H1 (cell line): ENCODE data around the gene CCL7. TPM values are rescaled to one million over a fixed set of nuclear protein-coding genes. Genes with fewer than 3 reads are reported as not detected.

Experiments used
- BCL11A ChIP-seq, 2 experiments: IDR thresholded peaks; one replicate each; pipeline ENCODE4 v1.6.1; 2011; ENCODE audit warnings: low read depth in 2 of 2, low read length in 2 of 2, mild to moderate bottlenecking in 2 of 2
- CHD2 ChIP-seq: IDR thresholded peaks from 2 replicates; pipeline ENCODE4 v1.6.1; 2012; ENCODE audit warnings: low read length, improper control_type of control experiment
- FOSL1 ChIP-seq: IDR thresholded peaks from 2 replicates; pipeline ENCODE4 v1.6.1; 2011; ENCODE audit warnings: mild to moderate bottlenecking, low read depth, low read length, moderate library complexity; ENCODE audit not compliant: insufficient read depth
- GABPA ChIP-seq: IDR thresholded peaks from 2 replicates; pipeline ENCODE4 v1.6.1; 2011; ENCODE audit warnings: mild to moderate bottlenecking, low read length, moderate library complexity, borderline replicate concordance; ENCODE audit not compliant: insufficient read depth
- KDM4A ChIP-seq: IDR thresholded peaks from one replicate; pipeline ENCODE4 v1.7.1; 2012; ENCODE audit warnings: low read depth, mild to moderate bottlenecking, moderate library complexity, low read length, inconsistent platforms; ENCODE audit not compliant: severe bottlenecking
- PHF8 ChIP-seq: fragments of 200-600 bp; sonication (generic); conservative IDR thresholded peaks from 2 replicates; pipeline ENCODE4 v1.7.1; 2012; ENCODE audit warnings: low read depth, mild to moderate bottlenecking, inconsistent platforms, low read length, moderate library complexity
- POLR2A ChIP-seq, 2 experiments: IDR thresholded peaks; 1 replicate in 1 of 2; 2 replicates in 1 of 2; pipeline ENCODE4 v1.6.1; 2011; ENCODE audit warnings: low read depth in 2 of 2, low read length in 2 of 2, mild to moderate bottlenecking in 2 of 2; ENCODE audit errors: control extremely low read depth in 1 of 2
- SIN3A ChIP-seq, 2 experiments: IDR thresholded peaks in 1 of 2; conservative IDR thresholded peaks in 1 of 2; 2 replicates each; pipeline ENCODE4 v1.6.1; 2011 to 2012; ENCODE audit warnings: low read length in 2 of 2, improper control_type of control experiment in 1 of 2, low read depth in 1 of 2, mild to moderate bottlenecking in 1 of 2
- polyA plus RNA-seq, 7 experiments: library from polyadenylated mRNA; depleted of rRNA in 3 of 7; stranded (reverse) in 5 of 7; unstranded in 2 of 7; fragments of >200 nt in 5 of 7; fragments of 200-250 nt in 2 of 7; gene quantifications; 1 replicate in 5 of 7; 2 replicates in 1 of 7; 4 replicates in 1 of 7; pipeline versions ENCODE4 v1.2.1 to v1.2.3, GENCODE V29; 2011 to 2013; ENCODE audit warnings: missing spikeins in 2 of 7, mixed read lengths in 2 of 7
- total RNA-seq: library from RNA; stranded (reverse); fragmentation: NEBNext Ultra II Directional; extraction: Animal tissue kit (Norgen Biotek cat#: 25700); gene quantifications from 2 replicates; pipeline ENCODE4 v1.2.1, GENCODE V29; 2021

Gene CCL7
- total and polyA plus RNA-seq, 2 of the 8 experiments (the other 6 are each of a cell fraction or from before 2014, with no cell fraction given) = not detected

- TF ChIP-seq SIN3A (conservative IDR thresholded peaks at IDR 0.05 in 1 of 2, IDR thresholded peaks at IDR 0.05 in 1 of 2; ENCODE audit: low read depth in 1 of 2, low read length in 2 of 2) (no peak), FOSL1 (no peak), GABPA (no peak), KDM4A (no peak), PHF8 (no peak), POLR2A (IDR thresholded peaks at IDR 0.05; ENCODE audit: control extremely low read depth in 1 of 2, low read depth in 2 of 2, low read length in 2 of 2) (no peak), CHD2 (no peak), BCL11A (IDR thresholded peaks at IDR 0.05; ENCODE audit: low read depth in 2 of 2, low read length in 2 of 2) (no peak)
- TF ChIP-seq, all 59 proteins: peak for 0
These were observed 30.8 kb downstream of the CCL7 start (continued) for GRCh38 chr17:34300652-34301370.
